Sigmoid colon (tissue), 4 donors: ENCODE measurements around the gene PLSCR4.

Experiments used
- POLR2AphosphoS5 ChIP-seq, 4 donors: sonication (generic); formaldehyde crosslinking; IDR thresholded peaks; one replicate each; pipeline ENCODE4 v1.6.1; 2017; ENCODE audit warnings: antibody characterized with exemption in 4 of 4
- TF ChIP-seq, protein P1 (sequence below), 4 experiments: fragments of 450-650 bp in 3 of 4; fragments of 200-600 bp in 1 of 4; IDR thresholded peaks; one replicate each; pipeline ENCODE4 v1.5.1; 2016 to 2019; ENCODE audit warnings: antibody characterized with exemption in 4 of 4, mild to moderate bottlenecking in 3 of 4, moderate library complexity in 2 of 4

- TF ChIP-seq, protein P1, sequence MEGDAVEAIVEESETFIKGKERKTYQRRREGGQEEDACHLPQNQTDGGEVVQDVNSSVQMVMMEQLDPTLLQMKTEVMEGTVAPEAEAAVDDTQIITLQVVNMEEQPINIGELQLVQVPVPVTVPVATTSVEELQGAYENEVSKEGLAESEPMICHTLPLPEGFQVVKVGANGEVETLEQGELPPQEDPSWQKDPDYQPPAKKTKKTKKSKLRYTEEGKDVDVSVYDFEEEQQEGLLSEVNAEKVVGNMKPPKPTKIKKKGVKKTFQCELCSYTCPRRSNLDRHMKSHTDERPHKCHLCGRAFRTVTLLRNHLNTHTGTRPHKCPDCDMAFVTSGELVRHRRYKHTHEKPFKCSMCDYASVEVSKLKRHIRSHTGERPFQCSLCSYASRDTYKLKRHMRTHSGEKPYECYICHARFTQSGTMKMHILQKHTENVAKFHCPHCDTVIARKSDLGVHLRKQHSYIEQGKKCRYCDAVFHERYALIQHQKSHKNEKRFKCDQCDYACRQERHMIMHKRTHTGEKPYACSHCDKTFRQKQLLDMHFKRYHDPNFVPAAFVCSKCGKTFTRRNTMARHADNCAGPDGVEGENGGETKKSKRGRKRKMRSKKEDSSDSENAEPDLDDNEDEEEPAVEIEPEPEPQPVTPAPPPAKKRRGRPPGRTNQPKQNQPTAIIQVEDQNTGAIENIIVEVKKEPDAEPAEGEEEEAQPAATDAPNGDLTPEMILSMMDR (IDR thresholded peaks at IDR 0.05): no peak
- no peak for TF ChIP-seq POLR2AphosphoS5 (IDR thresholded peaks at IDR 0.05)
Measured at GRCh38 chr3:146214493-146214892, 36.4 kb downstream of the PLSCR4 start.
